ENCODE data around the gene TRERF1.

The TRERF1 gene

GRCh38 chr6:42292004-42292740 lies 159.6 kb downstream of the TRERF1 start:
- ATAC-seq: peak; percentile 65
- TF ChIP-seq ZC3H10 (CRISPR knock-in tag; IDR thresholded peaks at IDR 0.05): no peak
- no peak for TF ChIP-seq CSDC2 (CRISPR knock-in tag; IDR thresholded peaks at IDR 0.05)
- no peak for TF ChIP-seq SNAI2 (CRISPR knock-in tag; IDR thresholded peaks at IDR 0.05)
- no peak for TF ChIP-seq ZNF565 (CRISPR knock-in tag; conservative IDR thresholded peaks at IDR 0.05; ENCODE audit: low read depth)
- no peak for TF ChIP-seq ESRRG (CRISPR knock-in tag; IDR thresholded peaks at IDR 0.05)
- TF ChIP-seq RARB (CRISPR knock-in tag; IDR thresholded peaks at IDR 0.05): no peak

GRCh38 chr6:42287756-42288155 lies 164.0 kb downstream of the TRERF1 start:
- no peak for ATAC-seq
- TF ChIP-seq ZNF565 (CRISPR knock-in tag; conservative IDR thresholded peaks at IDR 0.05; ENCODE audit: low read depth): no peak
- TF ChIP-seq PATZ1 (CRISPR knock-in tag; IDR thresholded peaks at IDR 0.05; ENCODE audit: borderline replicate concordance): no peak
- TF ChIP-seq CSDC2 (CRISPR knock-in tag; IDR thresholded peaks at IDR 0.05): no peak
- TF ChIP-seq TCF4 (CRISPR knock-in tag; IDR thresholded peaks at IDR 0.05; ENCODE audit: borderline replicate concordance): no peak
- TF ChIP-seq ZNF70 (CRISPR knock-in tag; IDR thresholded peaks at IDR 0.05): no peak
- no peak for TF ChIP-seq OSR1 (CRISPR knock-in tag; IDR thresholded peaks at IDR 0.05)
- TF ChIP-seq ARNTL (CRISPR knock-in tag; IDR thresholded peaks at IDR 0.05; ENCODE audit: borderline replicate concordance, low read depth): no peak
- no peak for TF ChIP-seq CSRNP3 (CRISPR knock-in tag; IDR thresholded peaks at IDR 0.05)

- no peak for TF ChIP-seq CSRNP3 (CRISPR knock-in tag; IDR thresholded peaks at IDR 0.05)
- TF ChIP-seq CREB5 (CRISPR knock-in tag; IDR thresholded peaks at IDR 0.05; ENCODE audit: low read depth): no peak
- no peak for TF ChIP-seq POU6F1 (CRISPR knock-in tag; IDR thresholded peaks at IDR 0.05; ENCODE audit: borderline replicate concordance, low read depth)
- TF ChIP-seq ISL1 (CRISPR knock-in tag; IDR thresholded peaks at IDR 0.05): no peak
- no peak for TF ChIP-seq TOX (CRISPR knock-in tag; IDR thresholded peaks at IDR 0.05; ENCODE audit: borderline replicate concordance)
- no peak for TF ChIP-seq ZNF565 (CRISPR knock-in tag; conservative IDR thresholded peaks at IDR 0.05; ENCODE audit: low read depth)
- no peak for TF ChIP-seq PATZ1 (CRISPR knock-in tag; IDR thresholded peaks at IDR 0.05; ENCODE audit: borderline replicate concordance)
- TF ChIP-seq ZC3H10 (CRISPR knock-in tag; IDR thresholded peaks at IDR 0.05): no peak
- no peak for TF ChIP-seq RARB (CRISPR knock-in tag; IDR thresholded peaks at IDR 0.05)
- no peak for TF ChIP-seq TCF4 (CRISPR knock-in tag; IDR thresholded peaks at IDR 0.05; ENCODE audit: borderline replicate concordance)
- no peak for TF ChIP-seq ZFP30 (CRISPR knock-in tag; IDR thresholded peaks at IDR 0.05)
- TF ChIP-seq ZNF8 (CRISPR knock-in tag; IDR thresholded peaks at IDR 0.05): no peak
- no peak for TF ChIP-seq ZFP3 (CRISPR knock-in tag; IDR thresholded peaks at IDR 0.05)
- TF ChIP-seq OSR1 (CRISPR knock-in tag; IDR thresholded peaks at IDR 0.05): no peak
- ATAC-seq: no peak
Observed at GRCh38 chr6:42281570-42281969, 170.2 kb downstream of the TRERF1 start.
